GM12874 (cell line): Measurements from ENCODE around the gene ENTPD1.

Experiments
- CTCF ChIP-seq: IDR thresholded peaks from 2 replicates; pipeline ENCODE4 v1.5.1; 2011; ENCODE audit warnings: low read depth, mild to moderate bottlenecking, control low read depth, low read length, moderate library complexity; ENCODE audit not compliant: insufficient read depth

Gene ENTPD1

DNA sequence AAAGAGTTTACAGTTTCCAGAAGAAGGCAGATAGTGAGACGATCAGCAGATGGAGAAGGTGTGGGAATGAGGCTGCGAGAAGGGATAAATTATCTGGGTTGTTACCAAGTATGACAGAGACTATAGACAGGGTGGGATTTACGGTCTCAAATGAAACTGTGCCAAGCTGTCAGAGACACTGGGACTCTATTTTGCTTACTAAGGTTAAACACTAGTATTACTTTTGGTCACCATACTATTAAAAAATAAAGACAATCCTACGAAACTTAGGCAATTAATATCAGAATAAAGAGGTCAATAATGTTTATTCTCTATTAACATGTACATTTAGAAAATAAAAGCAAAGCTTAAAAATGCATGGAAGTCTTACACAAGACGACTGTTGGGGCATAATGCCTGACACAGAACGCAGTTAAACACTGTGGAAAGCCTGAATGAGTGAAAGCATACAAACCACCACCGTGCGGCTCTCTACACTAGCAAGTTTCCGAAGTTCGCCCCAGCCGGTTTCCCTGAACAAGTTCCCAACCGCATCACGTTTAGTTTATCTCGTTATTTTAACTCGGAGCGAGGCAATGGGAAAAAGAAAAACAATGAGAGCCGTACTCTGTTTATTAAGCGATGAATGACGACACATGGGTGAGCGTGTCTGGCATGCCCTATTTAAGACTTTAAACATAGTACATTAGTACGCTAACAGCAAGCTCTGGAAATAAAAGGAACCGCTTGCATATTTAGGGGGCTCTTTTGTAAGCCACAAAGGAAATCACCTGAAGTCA, 150.9 kb downstream of the ENTPD1 start:
- no peak for TF ChIP-seq CTCF

- TF ChIP-seq CTCF = 0 out of 2 replicates have a peak, but pooled peaks have one; percentile 13
These were observed 151.7 kb downstream of the ENTPD1 start, which contains the start of gene CC2D2B for GRCh38 chr10:95907456-95908253. Gene CC2D2B, plus strand, starts transcription at chr10:95907975. Its CDS starts 3,349 bp downstream, at chr10:95911324.

DNA sequence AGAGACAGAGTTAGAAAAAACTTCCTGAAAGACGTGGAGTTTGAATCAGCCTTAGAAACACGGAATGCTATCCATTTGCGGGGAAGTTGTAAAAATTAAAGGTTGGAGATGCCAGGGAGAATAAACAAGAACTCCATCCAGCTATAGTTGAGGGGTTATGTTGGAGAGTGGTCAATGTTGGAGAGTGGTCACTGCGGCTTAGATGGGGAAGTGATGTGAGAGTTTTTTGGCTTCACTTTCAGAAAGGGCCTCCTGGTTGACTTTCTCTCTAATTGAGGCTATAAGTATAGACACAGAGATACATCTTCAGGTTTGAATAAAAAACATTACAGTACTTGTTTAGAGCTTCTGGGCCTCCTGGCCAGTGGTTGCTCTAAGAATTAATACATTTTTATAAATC, 152.5 kb downstream of the ENTPD1 start:
- TF ChIP-seq CTCF = no peak

GRCh38 chr10:95909561-95909960, 153.6 kb downstream of the ENTPD1 start:
- TF ChIP-seq CTCF = no peak
